ENCODE results near the gene FAM184B.

DNA sequence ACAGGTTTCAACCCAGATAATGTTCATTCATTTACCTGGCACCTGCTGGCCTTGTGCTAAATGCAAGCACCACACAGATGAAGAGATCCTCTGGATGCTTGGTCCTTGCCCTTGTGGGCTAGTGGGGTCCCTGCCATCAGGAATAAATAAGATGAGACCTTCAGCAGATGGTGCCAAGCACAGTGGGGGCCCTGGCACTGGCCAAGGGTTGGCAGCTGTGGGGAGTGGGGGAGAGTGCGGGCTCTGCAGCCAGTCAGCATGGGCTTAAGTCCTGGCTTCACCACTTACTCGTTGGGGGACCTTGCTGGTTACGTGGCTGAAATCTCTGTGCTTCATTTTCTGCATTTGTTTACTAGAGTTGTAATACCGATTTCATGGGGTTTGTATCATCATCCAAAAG is 197.5 kb downstream of the FAM184B start:
- TF ChIP-seq CTCF (IDR thresholded peaks at IDR 0.05; ENCODE audit: low read length) (no peak), EZH2 (IDR thresholded peaks at IDR 0.05; ENCODE audit: borderline replicate concordance, low read length) (no peak)
